ENCODE measurements around the gene CCDC110. TPM values are rescaled to one million over a fixed set of nuclear protein-coding genes. Genes with fewer than 3 reads are reported as not detected.

CCDC110 gene
- total RNA-seq, 1 experiment from 2014 or later = 2.7 TPM

DNA sequence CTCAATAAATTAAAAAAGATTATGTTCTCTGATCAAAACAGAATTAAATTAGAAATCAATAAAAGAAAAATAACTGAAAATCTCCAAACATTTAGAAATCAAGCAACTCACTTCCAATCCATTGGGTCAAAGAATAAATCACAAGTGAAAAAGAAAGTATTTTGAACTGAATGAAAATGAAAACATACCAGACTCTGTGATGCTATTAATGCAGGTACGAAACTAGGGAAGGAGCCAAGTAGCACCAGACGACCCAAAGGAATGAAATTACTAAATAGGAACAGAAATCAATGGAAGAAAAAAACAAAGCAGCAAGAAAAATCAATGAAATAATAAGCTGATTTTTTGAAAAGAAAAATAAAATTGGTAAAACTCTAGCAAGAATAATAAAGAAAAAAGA, 15.4 kb downstream of the CCDC110 start:
- CTCF ChIA-PET = no interaction called here
- no peaks in the 10 kb centered on the region for H4K20me1 ChIP-seq (ENCODE audit: insufficient read depth)
- POLR2A ChIA-PET = no interaction called here
- no peaks in the 10 kb centered on the region for H3K9me3 ChIP-seq (ENCODE audit: control insufficient read depth in 1 of 2, insufficient read depth in 1 of 2, low read depth in 1 of 2, low read length in 2 of 2)
- no TSS peak for BruUV-seq (replicated peaks)
- no peak for TF ChIP-seq JUND (IDR thresholded peaks at IDR 0.05)
- TF ChIP-seq SIN3A (IDR thresholded peaks at IDR 0.05; ENCODE audit: low read depth) = no peak
- TF ChIP-seq, protein P1, sequence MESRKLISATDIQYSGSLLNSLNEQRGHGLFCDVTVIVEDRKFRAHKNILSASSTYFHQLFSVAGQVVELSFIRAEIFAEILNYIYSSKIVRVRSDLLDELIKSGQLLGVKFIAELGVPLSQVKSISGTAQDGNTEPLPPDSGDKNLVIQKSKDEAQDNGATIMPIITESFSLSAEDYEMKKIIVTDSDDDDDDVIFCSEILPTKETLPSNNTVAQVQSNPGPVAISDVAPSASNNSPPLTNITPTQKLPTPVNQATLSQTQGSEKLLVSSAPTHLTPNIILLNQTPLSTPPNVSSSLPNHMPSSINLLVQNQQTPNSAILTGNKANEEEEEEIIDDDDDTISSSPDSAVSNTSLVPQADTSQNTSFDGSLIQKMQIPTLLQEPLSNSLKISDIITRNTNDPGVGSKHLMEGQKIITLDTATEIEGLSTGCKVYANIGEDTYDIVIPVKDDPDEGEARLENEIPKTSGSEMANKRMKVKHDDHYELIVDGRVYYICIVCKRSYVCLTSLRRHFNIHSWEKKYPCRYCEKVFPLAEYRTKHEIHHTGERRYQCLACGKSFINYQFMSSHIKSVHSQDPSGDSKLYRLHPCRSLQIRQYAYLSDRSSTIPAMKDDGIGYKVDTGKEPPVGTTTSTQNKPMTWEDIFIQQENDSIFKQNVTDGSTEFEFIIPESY (IDR thresholded peaks at IDR 0.05; ENCODE audit: extremely low read depth, insufficient replicate concordance, low read length) = no peak
- TF ChIP-seq CEBPB (IDR thresholded peaks at IDR 0.05; ENCODE audit: low read depth) = no peak
- TF ChIP-seq, protein P2, sequence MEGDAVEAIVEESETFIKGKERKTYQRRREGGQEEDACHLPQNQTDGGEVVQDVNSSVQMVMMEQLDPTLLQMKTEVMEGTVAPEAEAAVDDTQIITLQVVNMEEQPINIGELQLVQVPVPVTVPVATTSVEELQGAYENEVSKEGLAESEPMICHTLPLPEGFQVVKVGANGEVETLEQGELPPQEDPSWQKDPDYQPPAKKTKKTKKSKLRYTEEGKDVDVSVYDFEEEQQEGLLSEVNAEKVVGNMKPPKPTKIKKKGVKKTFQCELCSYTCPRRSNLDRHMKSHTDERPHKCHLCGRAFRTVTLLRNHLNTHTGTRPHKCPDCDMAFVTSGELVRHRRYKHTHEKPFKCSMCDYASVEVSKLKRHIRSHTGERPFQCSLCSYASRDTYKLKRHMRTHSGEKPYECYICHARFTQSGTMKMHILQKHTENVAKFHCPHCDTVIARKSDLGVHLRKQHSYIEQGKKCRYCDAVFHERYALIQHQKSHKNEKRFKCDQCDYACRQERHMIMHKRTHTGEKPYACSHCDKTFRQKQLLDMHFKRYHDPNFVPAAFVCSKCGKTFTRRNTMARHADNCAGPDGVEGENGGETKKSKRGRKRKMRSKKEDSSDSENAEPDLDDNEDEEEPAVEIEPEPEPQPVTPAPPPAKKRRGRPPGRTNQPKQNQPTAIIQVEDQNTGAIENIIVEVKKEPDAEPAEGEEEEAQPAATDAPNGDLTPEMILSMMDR (IDR thresholded peaks at IDR 0.05 in 2 of 3, conservative IDR thresholded peaks at IDR 0.05 in 1 of 3; ENCODE audit: borderline replicate concordance in 1 of 3, insufficient read depth in 1 of 3, low read depth in 2 of 3, low read length in 2 of 3) = no peak
- TF ChIP-seq EZH2 (IDR thresholded peaks at IDR 0.05) = no peak
- TF ChIP-seq EZH2phosphoT487 (IDR thresholded peaks at IDR 0.05; ENCODE audit: borderline replicate concordance) = no peak
- TF ChIP-seq ZNF274 (IDR thresholded peaks at IDR 0.05; ENCODE audit: low read depth, low read length) = no peak
- TF ChIP-seq RAD21 (IDR thresholded peaks at IDR 0.05; ENCODE audit: low read depth) = no peak
- no peak for TF ChIP-seq POLR2AphosphoS5 (IDR thresholded peaks at IDR 0.05; ENCODE audit: low read depth, low read length)
- TF ChIP-seq, protein P3, sequence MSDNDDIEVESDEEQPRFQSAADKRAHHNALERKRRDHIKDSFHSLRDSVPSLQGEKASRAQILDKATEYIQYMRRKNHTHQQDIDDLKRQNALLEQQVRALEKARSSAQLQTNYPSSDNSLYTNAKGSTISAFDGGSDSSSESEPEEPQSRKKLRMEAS (IDR thresholded peaks at IDR 0.05) = no peak
- TF ChIP-seq ELF1 (IDR thresholded peaks at IDR 0.05; ENCODE audit: borderline replicate concordance, low read depth) = no peak
- no peak for TF ChIP-seq SP1 (IDR thresholded peaks at IDR 0.05; ENCODE audit: low read depth)
- TF ChIP-seq, protein P4, sequence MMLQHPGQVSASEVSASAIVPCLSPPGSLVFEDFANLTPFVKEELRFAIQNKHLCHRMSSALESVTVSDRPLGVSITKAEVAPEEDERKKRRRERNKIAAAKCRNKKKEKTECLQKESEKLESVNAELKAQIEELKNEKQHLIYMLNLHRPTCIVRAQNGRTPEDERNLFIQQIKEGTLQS (IDR thresholded peaks at IDR 0.05) = no peak
- no peaks in the 10 kb centered on the region for H3K9me2 ChIP-seq (ENCODE audit: insufficient read depth)
- RAD21 ChIA-PET (ENCODE audit: low non-redundant PET in 1 of 2, low total read pairs in 2 of 2, uncharacterized antibody in 2 of 2, unreplicated experiment in 2 of 2) = no interaction called here
- H3K27me3 ChIP-seq (ENCODE audit: insufficient read depth, low read length) = no peaks in the 10 kb centered on the region
- no peaks in the 10 kb centered on the region; a peak in 1 of 4 replicates for H3K4me1 ChIP-seq (ENCODE audit: control insufficient read depth in 1 of 2, insufficient read depth in 2 of 2, low read length in 2 of 2)
- no peak overlapping the region for H3K9ac ChIP-seq (ENCODE audit: low read length)
- no peak overlapping the region for H3K4me3 ChIP-seq (replicated peaks in 1 of 2; ENCODE audit: low read depth in 1 of 2, low read length in 2 of 2)
- H3K27ac ChIP-seq (ENCODE audit: low read depth, low read length) = no peak overlapping the region
- no peak overlapping the region for H3K4me2 ChIP-seq (ENCODE audit: low read length)
- no peak overlapping the region for H2AFZ ChIP-seq (ENCODE audit: low read depth, low read length, poor library complexity, severe bottlenecking)
- no peaks in the 10 kb centered on the region for H3K36me3 ChIP-seq (ENCODE audit: control insufficient read depth in 1 of 2, insufficient read depth in 2 of 2, low read length in 2 of 2)
- no peak for ATAC-seq
- intact Hi-C loops (cut with micrococcal nuclease) = no loop called here
- DNase-seq (ENCODE audit: low read depth, low spot score) = no peak
- H3K79me2 ChIP-seq (ENCODE audit: insufficient read depth, low read length) = no peaks in the 10 kb centered on the region

Data from HCT116 (cell line).